ENCODE data around the gene RARS2.
A peak's percentile ranks its signal among the peaks of the same experiment; 100 is the strongest.

The RARS2 gene

GRCh38 chr6:87606199-87606598 is 16.4 kb upstream of the RARS2 start:
- POLR2A ChIA-PET: no interaction called here
- TF ChIP-seq, protein P1, sequence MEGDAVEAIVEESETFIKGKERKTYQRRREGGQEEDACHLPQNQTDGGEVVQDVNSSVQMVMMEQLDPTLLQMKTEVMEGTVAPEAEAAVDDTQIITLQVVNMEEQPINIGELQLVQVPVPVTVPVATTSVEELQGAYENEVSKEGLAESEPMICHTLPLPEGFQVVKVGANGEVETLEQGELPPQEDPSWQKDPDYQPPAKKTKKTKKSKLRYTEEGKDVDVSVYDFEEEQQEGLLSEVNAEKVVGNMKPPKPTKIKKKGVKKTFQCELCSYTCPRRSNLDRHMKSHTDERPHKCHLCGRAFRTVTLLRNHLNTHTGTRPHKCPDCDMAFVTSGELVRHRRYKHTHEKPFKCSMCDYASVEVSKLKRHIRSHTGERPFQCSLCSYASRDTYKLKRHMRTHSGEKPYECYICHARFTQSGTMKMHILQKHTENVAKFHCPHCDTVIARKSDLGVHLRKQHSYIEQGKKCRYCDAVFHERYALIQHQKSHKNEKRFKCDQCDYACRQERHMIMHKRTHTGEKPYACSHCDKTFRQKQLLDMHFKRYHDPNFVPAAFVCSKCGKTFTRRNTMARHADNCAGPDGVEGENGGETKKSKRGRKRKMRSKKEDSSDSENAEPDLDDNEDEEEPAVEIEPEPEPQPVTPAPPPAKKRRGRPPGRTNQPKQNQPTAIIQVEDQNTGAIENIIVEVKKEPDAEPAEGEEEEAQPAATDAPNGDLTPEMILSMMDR (IDR thresholded peaks at IDR 0.05; ENCODE audit: insufficient read depth, low read length, missing control alignments): no peak
- H3K4me3 ChIP-seq (ENCODE audit: low read depth, low read length): no peak overlapping the region
- CTCF ChIA-PET: no interaction called here
- no peak for DNase-seq (ENCODE audit: low read depth, low spot score)

- TF ChIP-seq, protein P1 (IDR thresholded peaks at IDR 0.05; ENCODE audit: insufficient read depth, low read length, missing control alignments): no peak
- DNase-seq (ENCODE audit: low read depth, low spot score): no peak
- ChIA-PET CTCF (no interaction called here), POLR2A (no interaction called here)
- H3K4me3 ChIP-seq (ENCODE audit: low read depth, low read length): no peak overlapping the region
These were observed 10.8 kb upstream of the RARS2 start for GRCh38 chr6:87600576-87600975.

DNA sequence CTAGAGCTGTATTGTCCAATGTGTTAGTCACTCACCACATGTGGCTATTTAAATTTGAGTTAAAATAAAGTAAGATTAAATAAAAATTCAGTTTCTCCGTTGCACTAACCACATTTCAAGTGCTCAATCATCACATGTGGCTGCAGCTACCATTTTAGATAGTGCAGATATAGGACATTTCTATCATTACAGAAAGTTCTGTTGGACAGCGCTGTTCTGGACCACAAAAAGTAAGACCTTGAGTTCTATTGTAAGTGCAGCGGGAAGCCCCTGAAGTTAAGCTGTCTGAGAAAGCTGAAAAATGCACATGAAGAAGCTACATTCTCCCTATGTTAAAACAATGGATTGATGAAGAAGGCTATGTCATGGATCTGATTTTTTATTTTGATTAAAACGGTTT is 1.2 kb upstream of the RARS2 start:
- DNase-seq (ENCODE audit: low read depth, low spot score): no peak
- H3K4me3 ChIP-seq (ENCODE audit: low read depth, low read length): peak overlapping the region; percentile 97
- TF ChIP-seq, protein P1 (IDR thresholded peaks at IDR 0.05; ENCODE audit: insufficient read depth, low read length, missing control alignments): no peak
- CTCF ChIA-PET: interaction anchor here (1.5 kb wide), 1 partner anchor 25 kb away, joined by 4 read pairs; no protein-coding TSS in a partner anchor
- POLR2A ChIA-PET: no interaction called here

DNA sequence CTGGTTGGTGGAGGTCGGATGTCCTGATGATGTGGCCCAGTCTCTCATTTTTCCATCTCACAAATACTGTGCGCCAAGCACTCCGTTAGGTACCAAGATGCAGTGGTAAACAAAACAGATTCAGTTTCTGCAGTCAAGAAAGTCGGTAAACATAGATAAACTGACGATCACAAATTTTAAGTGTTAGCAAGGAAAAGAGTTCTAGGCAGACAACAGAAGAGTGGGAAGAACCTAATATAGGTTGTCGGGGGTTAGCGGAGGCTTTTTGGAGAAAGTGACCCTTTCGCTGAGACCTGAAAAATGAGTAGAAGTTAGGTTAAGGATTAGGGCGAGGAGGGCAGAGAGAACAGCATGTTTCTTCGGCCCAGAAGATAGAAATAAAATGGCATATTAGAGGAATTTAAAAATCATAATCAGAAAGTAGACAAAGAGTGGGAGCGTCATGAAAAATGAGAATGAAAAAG is 662 bp upstream of the RARS2 start:
- POLR2A ChIA-PET: no interaction called here
- CTCF ChIA-PET: interaction anchor here (1.5 kb wide), 1 partner anchor 24 kb away, joined by 4 read pairs; no protein-coding TSS in a partner anchor
- no peak for DNase-seq (ENCODE audit: low read depth, low spot score)
- H3K4me3 ChIP-seq (ENCODE audit: low read depth, low read length): peak overlapping the region; percentile 97
- TF ChIP-seq, protein P1 (IDR thresholded peaks at IDR 0.05; ENCODE audit: insufficient read depth, low read length, missing control alignments): no peak

DNA sequence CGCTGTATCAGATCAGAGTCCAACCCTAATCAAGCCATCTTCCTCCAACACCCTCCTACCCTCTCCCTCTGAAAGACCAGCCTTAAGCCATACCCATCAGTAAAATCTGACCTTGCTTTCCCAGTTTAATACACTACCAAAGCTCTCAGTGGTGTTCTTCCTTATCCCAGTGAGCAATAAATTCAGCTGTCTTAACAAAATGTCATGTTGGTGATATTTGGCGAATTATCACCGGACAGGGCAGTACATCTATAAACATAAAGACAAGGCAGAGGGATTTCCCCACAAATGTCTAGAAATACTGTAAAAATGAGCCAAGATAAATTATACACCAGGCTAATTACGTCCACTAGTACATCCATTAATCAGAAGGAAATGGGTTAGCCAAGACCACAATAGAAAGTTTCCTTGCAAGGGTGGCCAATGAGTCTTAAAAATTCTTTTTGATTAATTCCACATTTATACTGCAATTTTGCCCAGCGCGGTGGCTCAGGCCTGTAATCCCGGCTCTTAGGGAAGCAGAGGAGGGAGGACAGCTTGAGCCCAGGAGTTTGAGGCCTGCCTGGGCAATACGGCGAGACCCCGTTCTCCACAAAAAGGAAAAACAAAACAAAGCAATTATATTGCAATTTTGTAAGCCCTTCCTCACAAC is 905 bp downstream of the RARS2 start:
- DNase-seq (ENCODE audit: low read depth, low spot score): no peak
- TF ChIP-seq, protein P1 (IDR thresholded peaks at IDR 0.05; ENCODE audit: insufficient read depth, low read length, missing control alignments): no peak
- ChIA-PET POLR2A (interaction anchor here (0.6 to 2.0 kb wide), 3 partner anchors 10 to 118 kb away, joined by 4 to 5 read pairs (median 4); partner anchors contain the start of gene AKIRIN2), CTCF (interaction anchor here (0.9 to 1.7 kb wide), 2 partner anchors 13 to 196 kb away, joined by 4 to 5 read pairs; no protein-coding TSS in a partner anchor)
- peak overlapping the region; percentile 97 for H3K4me3 ChIP-seq (ENCODE audit: low read depth, low read length)

DNA sequence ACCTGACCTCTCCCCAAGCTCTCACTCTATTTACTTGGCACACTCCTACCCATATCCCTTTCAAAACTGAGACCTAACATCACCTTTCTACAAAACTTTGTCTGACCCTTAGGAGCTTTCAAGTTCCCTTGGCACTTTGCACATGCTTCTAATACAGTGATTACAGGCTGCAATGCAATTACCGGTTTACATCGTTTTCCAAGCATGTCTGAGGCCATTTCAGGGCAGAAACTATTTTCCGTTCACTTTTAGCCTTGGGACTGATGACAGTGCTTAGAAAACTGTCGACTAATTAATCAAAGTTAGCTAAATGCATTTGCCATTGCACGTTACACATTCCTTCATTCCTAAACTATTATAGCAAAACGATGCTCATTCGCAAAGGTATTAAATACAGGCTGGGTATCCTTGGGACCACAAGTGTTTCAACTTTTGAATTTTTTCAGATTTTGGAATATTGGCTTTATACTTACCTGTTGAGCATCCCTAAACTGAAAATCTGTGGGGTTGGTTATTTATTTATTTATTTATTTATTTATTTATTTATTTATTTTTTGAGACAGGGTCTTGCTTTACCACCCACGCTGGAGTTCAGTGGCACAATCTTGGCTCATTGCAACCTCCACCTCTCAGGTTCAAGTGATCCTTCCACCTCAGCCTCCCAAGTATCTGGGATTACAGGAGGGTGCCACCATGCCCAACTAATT is 3.3 kb downstream of the RARS2 start:
- H3K4me3 ChIP-seq (ENCODE audit: low read depth, low read length): no peak overlapping the region
- TF ChIP-seq, protein P1 (IDR thresholded peaks at IDR 0.05; ENCODE audit: insufficient read depth, low read length, missing control alignments): no peak
- POLR2A ChIA-PET: no interaction called here
- CTCF ChIA-PET: interaction anchor here (1.0 kb wide), 1 partner anchor 11 kb away, joined by 3 read pairs; no protein-coding TSS in a partner anchor
- no peak for DNase-seq (ENCODE audit: low read depth, low spot score)
